Neural cell (in vitro differentiated cells): ENCODE measurements around the gene CUEDC1. TPM values are rescaled to one million over a fixed set of nuclear protein-coding genes. Genes with fewer than 3 reads are reported as not detected.

Source experiments
- H2AFZ ChIP-seq: fragments of 200-600, 300-800 bp; sonication (generic), shearing (Covaris generic); 2 replicates; pipeline ENCODE4 v1.6.0; 2014; ENCODE audit warnings: low read depth, mild to moderate bottlenecking, antibody characterized with exemption, low read length, moderate library complexity
- H3F3A ChIP-seq: fragments of 200-600 bp; shearing (Covaris generic); 2 replicates; pipeline ENCODE4 v1.6.1; 2016; ENCODE audit warnings: mild to moderate bottlenecking, moderate library complexity, mixed read lengths, antibody characterized with exemption, low read length; ENCODE audit not compliant: insufficient read depth, poor library complexity, severe bottlenecking
- H3K27ac ChIP-seq: fragments of 200-600, 300-800 bp; sonication (generic), shearing (Covaris generic); 2 replicates; pipeline ENCODE4 v1.5.1; 2014; ENCODE audit warnings: mild to moderate bottlenecking, low read length, moderate library complexity
- H3K27me3 ChIP-seq: fragments of 300-800, 200-600 bp; sonication (generic), shearing (Covaris generic); 2 replicates; pipeline ENCODE4 v1.6.0; 2014; ENCODE audit warnings: mild to moderate bottlenecking, low read depth, low read length, moderate library complexity; ENCODE audit not compliant: insufficient read depth
- H3K36me3 ChIP-seq: fragments of 300-800, 200-600 bp; sonication (generic), shearing (Covaris generic); 2 replicates; pipeline ENCODE4 v1.5.1; 2014; ENCODE audit warnings: mild to moderate bottlenecking, antibody characterized with exemption, low read length, moderate library complexity; ENCODE audit not compliant: insufficient read depth
- H3K4me2 ChIP-seq: fragments of 300-800, 200-600 bp; sonication (generic), shearing (Covaris generic); 2 replicates; pipeline ENCODE4 v1.6.0; 2014; ENCODE audit warnings: mild to moderate bottlenecking, low read length
- H3K4me3 ChIP-seq: fragments of 300-800, 200-600 bp; sonication (generic), shearing (Covaris generic); 2 replicates; pipeline ENCODE4 v1.5.1; 2014; ENCODE audit warnings: mild to moderate bottlenecking, low read length, moderate library complexity
- H3K79me2 ChIP-seq: fragments of 200-600 bp; shearing (Covaris generic); replicated peaks from 2 replicates; pipeline ENCODE4 v1.6.0; 2014; ENCODE audit warnings: mild to moderate bottlenecking, low read length, moderate library complexity; ENCODE audit not compliant: insufficient read depth
- H3K9ac ChIP-seq: fragments of 300-800, 200-600 bp; sonication (generic), shearing (Covaris generic); 2 replicates; pipeline ENCODE4 v1.6.1; 2016; ENCODE audit warnings: mild to moderate bottlenecking, low read length, mixed read lengths
- H3K9me2 ChIP-seq: fragments of 200-600 bp; shearing (Covaris generic); 2 replicates; pipeline ENCODE4 v1.6.1; 2016; ENCODE audit warnings: mild to moderate bottlenecking, low read length, mixed read lengths; ENCODE audit not compliant: insufficient read depth
- H3K9me3 ChIP-seq: fragments of 200-600, 300-800 bp; sonication (generic), shearing (Covaris generic); 2 replicates; pipeline ENCODE4 v1.6.1; 2016; ENCODE audit warnings: mild to moderate bottlenecking, mixed run types, low read length, moderate library complexity, mixed read lengths
- H4K20me1 ChIP-seq: fragments of 200-600 bp; shearing (Covaris generic); 2 replicates; pipeline ENCODE4 v1.6.1; 2016; ENCODE audit warnings: mild to moderate bottlenecking, mixed run types; ENCODE audit not compliant: insufficient read depth
- CTCF ChIP-seq: fragments of 450-650 bp; IDR thresholded peaks from 2 replicates; pipeline ENCODE4 v1.5.1; 2014; ENCODE audit warnings: antibody characterized with exemption, mild to moderate bottlenecking, moderate library complexity; ENCODE audit not compliant: poor library complexity, severe bottlenecking
- EP300 ChIP-seq: fragments of 450-650 bp; conservative IDR thresholded peaks from 2 replicates; pipeline ENCODE4 v1.6.1; 2014; ENCODE audit warnings: antibody characterized with exemption, mild to moderate bottlenecking, moderate library complexity; ENCODE audit not compliant: poor library complexity, severe bottlenecking
- EZH2 ChIP-seq: fragments of 200-600, 300-800 bp; shearing (Covaris generic), sonication (generic); IDR thresholded peaks from 2 replicates; pipeline ENCODE4 v1.6.1; 2014; ENCODE audit warnings: antibody characterized with exemption, low read length, borderline replicate concordance, mild to moderate bottlenecking; ENCODE audit not compliant: insufficient read depth, poor library complexity, severe bottlenecking
- MXI1 ChIP-seq: fragments of 450-650 bp; conservative IDR thresholded peaks from 2 replicates; pipeline ENCODE4 v1.6.1; 2014; ENCODE audit warnings: antibody characterized with exemption, mild to moderate bottlenecking; ENCODE audit not compliant: poor library complexity, severe bottlenecking
- POLR2AphosphoS5 ChIP-seq: IDR thresholded peaks from 2 replicates; pipeline ENCODE4 v1.6.1; 2012
- RAD21 ChIP-seq: fragments of 450-650 bp; conservative IDR thresholded peaks from 2 replicates; pipeline ENCODE4 v1.6.1; 2014; ENCODE audit warnings: antibody characterized with exemption, mild to moderate bottlenecking, moderate library complexity
- REST ChIP-seq: IDR thresholded peaks from 2 replicates; pipeline ENCODE4 v1.6.1; 2012; ENCODE audit warnings: borderline replicate concordance
- SMC3 ChIP-seq: fragments of 450-650 bp; conservative IDR thresholded peaks from 2 replicates; pipeline ENCODE4 v1.6.1; 2014; ENCODE audit warnings: antibody characterized with exemption, mild to moderate bottlenecking, moderate library complexity; ENCODE audit not compliant: poor library complexity
- TAF1 ChIP-seq: IDR thresholded peaks from 2 replicates; pipeline ENCODE4 v1.6.1; 2012; ENCODE audit warnings: low read depth
- polyA plus RNA-seq: library from polyadenylated mRNA; depleted of rRNA; stranded (reverse); fragments of >200 nt; gene quantifications from 2 replicates; pipeline ENCODE4 v1.2.3, GENCODE V29; 2014

The CUEDC1 gene
- polyA plus RNA-seq, 1 donor from 2014 or later: 27.0 TPM

- Histone ChIP-seq H4K20me1 (no peaks in the 10 kb centered on the region), H3K4me3 (no peak overlapping the region), H2AFZ (no peak overlapping the region), H3K9me2 (no peaks in the 10 kb centered on the region), H3K9ac (no peak overlapping the region), H3K27me3 (no peaks in the 10 kb centered on the region), H3K4me2 (no peak overlapping the region), H3K36me3 (no peaks in the 10 kb centered on the region), H3K27ac (no peak overlapping the region), H3F3A (no peaks in the 10 kb centered on the region), H3K9me3 (no peaks in the 10 kb centered on the region), H3K79me2 (no peaks in the 10 kb centered on the region)
- TF ChIP-seq POLR2AphosphoS5: no peak
- no peak for TF ChIP-seq TAF1
- TF ChIP-seq EP300: no peak
- no peak for TF ChIP-seq REST
- no peak for TF ChIP-seq RAD21
- TF ChIP-seq EZH2: no peak
- no peak for TF ChIP-seq SMC3
- no peak for TF ChIP-seq CTCF
- no peak for TF ChIP-seq MXI1
Observed at GRCh38 chr17:57873261-57874057, 81.8 kb downstream of the CUEDC1 start.

- Histone ChIP-seq H3K9me2 (no peaks in the 10 kb centered on the region), H3K9me3 (no peaks in the 10 kb centered on the region), H2AFZ (no peak overlapping the region), H3K9ac (no peak overlapping the region), H3K4me2 (no peak overlapping the region), H3K36me3 (no peaks in the 10 kb centered on the region), H3F3A (no peaks in the 10 kb centered on the region), H4K20me1 (no peaks in the 10 kb centered on the region), H3K27me3 (no peaks in the 10 kb centered on the region), H3K79me2 (no peaks in the 10 kb centered on the region), H3K4me3 (no peak overlapping the region), H3K27ac (no peak overlapping the region)
- TF ChIP-seq CTCF (no peak), SMC3 (no peak), EP300 (no peak)
Observed at GRCh38 chr17:57872536-57872935, 82.7 kb downstream of the CUEDC1 start.
